ENCODE data around the gene DCBLD2. TPM values are rescaled to one million over a fixed set of nuclear protein-coding genes. Genes with fewer than 3 reads are reported as not detected.

DCBLD2 gene
- total and polyA plus RNA-seq, 2 experiments from 2014 or later = 16.8 to 27.9 TPM

DNA sequence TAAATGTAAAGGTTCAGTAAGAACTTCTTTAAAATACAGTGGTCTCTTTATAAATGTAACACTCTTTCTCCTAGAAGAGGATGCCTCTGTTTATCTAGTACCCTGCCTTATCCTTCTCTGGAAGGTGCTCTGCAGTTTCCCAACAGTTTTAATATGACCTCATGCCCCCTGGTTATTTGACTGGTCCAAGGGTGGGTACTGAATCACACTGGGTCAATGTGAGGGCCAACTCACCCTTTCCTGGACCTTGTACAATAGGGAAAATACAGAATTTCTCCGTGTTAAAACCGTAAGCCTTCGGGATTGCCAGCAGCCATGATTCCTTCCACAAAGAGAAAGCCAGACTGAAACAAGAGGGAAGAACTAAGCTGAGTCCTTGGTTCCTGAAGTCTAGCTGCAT, 9.2 kb downstream of the DCBLD2 start:
- Histone ChIP-seq H4K20me1 (ENCODE audit: insufficient read depth, poor library complexity, severe bottlenecking) (no peaks in the 10 kb centered on the region), H3K36me3 (replicated peaks; ENCODE audit: insufficient read depth, low read depth) (no peaks in the 10 kb centered on the region), H3K4me3 (no peak overlapping the region), H3K9me3 (ENCODE audit: low read depth) (no peaks in the 10 kb centered on the region), H3K79me2 (peaks cover 73% of the 10 kb centered on the region), H3K27me3 (no peaks in the 10 kb centered on the region), H3K27ac (no peak overlapping the region), H3K9me2 (replicated peaks; ENCODE audit: insufficient read depth) (no peaks in the 10 kb centered on the region), H3K4me1 (ENCODE audit: insufficient read depth) (no peaks in the 10 kb centered on the region), H2AFZ (no peak overlapping the region), H3K4me2 (no peak overlapping the region)
- no peak for TF ChIP-seq EZH2phosphoT487 (IDR thresholded peaks at IDR 0.05; ENCODE audit: low read depth, severe bottlenecking, unreplicated experiment)
- TF ChIP-seq CTCF (IDR thresholded peaks at IDR 0.05; ENCODE audit: poor library complexity) = no peak
- no peak for TF ChIP-seq EZH2 (IDR thresholded peaks at IDR 0.05; ENCODE audit: borderline replicate concordance)
- WGBS (ENCODE audit: low lambda C conversion rate, missing lambda C conversion rate) = 97% methylated on average over 3 of the region's 3 CpGs
- DNase-seq (ENCODE audit: low spot score) = no peak

GRCh38 chr3:98890965-98891910, 10.3 kb downstream of the DCBLD2 start:
- H3K79me2 ChIP-seq = peaks cover 67% of the 10 kb centered on the region
- no peaks in the 10 kb centered on the region for H4K20me1 ChIP-seq (ENCODE audit: insufficient read depth, poor library complexity, severe bottlenecking)
- H3K36me3 ChIP-seq (replicated peaks; ENCODE audit: insufficient read depth, low read depth) = no peaks in the 10 kb centered on the region
- H2AFZ ChIP-seq = no peak overlapping the region
- no peaks in the 10 kb centered on the region for H3K9me2 ChIP-seq (replicated peaks; ENCODE audit: insufficient read depth)
- no peaks in the 10 kb centered on the region for H3K27me3 ChIP-seq
- no peak for TF ChIP-seq EZH2 (IDR thresholded peaks at IDR 0.05; ENCODE audit: borderline replicate concordance)
- TF ChIP-seq CTCF (IDR thresholded peaks at IDR 0.05; ENCODE audit: poor library complexity) = no peak
- no peak for TF ChIP-seq EZH2phosphoT487 (IDR thresholded peaks at IDR 0.05; ENCODE audit: low read depth, severe bottlenecking, unreplicated experiment)
- no peaks in the 10 kb centered on the region for H3K4me1 ChIP-seq (ENCODE audit: insufficient read depth)
- H3K9me3 ChIP-seq (ENCODE audit: low read depth) = no peaks in the 10 kb centered on the region
- 64% methylated on average over 3 of the region's 3 CpGs for WGBS (ENCODE audit: low lambda C conversion rate, missing lambda C conversion rate)
- H3K27ac ChIP-seq = no peak overlapping the region
- H3K4me2 ChIP-seq = no peak overlapping the region
- no peak overlapping the region for H3K4me3 ChIP-seq
- DNase-seq (ENCODE audit: low spot score) = no peak

GRCh38 chr3:98890181-98890835, 11.2 kb downstream of the DCBLD2 start:
- Histone ChIP-seq H3K36me3 (replicated peaks; ENCODE audit: insufficient read depth, low read depth) (no peaks in the 10 kb centered on the region), H3K4me3 (no peak overlapping the region), H3K4me2 (no peak overlapping the region), H3K9me3 (ENCODE audit: low read depth) (no peaks in the 10 kb centered on the region), H3K79me2 (peaks cover 59% of the 10 kb centered on the region), H4K20me1 (ENCODE audit: insufficient read depth, poor library complexity, severe bottlenecking) (no peaks in the 10 kb centered on the region), H3K9me2 (replicated peaks; ENCODE audit: insufficient read depth) (no peaks in the 10 kb centered on the region), H3K27me3 (no peaks in the 10 kb centered on the region), H3K4me1 (ENCODE audit: insufficient read depth) (no peaks in the 10 kb centered on the region), H3K27ac (no peak overlapping the region), H2AFZ (no peak overlapping the region)
- TF ChIP-seq EZH2phosphoT487 (IDR thresholded peaks at IDR 0.05; ENCODE audit: low read depth, severe bottlenecking, unreplicated experiment) (no peak), CTCF (IDR thresholded peaks at IDR 0.05; ENCODE audit: poor library complexity) (no peak), EZH2 (IDR thresholded peaks at IDR 0.05; ENCODE audit: borderline replicate concordance) (no peak)
- DNase-seq (ENCODE audit: low spot score) = no peak
- WGBS (ENCODE audit: low lambda C conversion rate, missing lambda C conversion rate) = 88% methylated on average over 1 of the region's 1 CpG

Data from hepatocyte (in vitro differentiated cells).